Keratinocyte (primary cell): Measurements from ENCODE around the gene PRKAG2. TPM values are rescaled to one million over a fixed set of nuclear protein-coding genes. Genes with fewer than 3 reads are reported as not detected.

Experiments used
- DNase-seq: peaks from one replicate; pipeline ENCODE4 v3.0.0-alpha.2; 2011; ENCODE audit warnings: low read depth, missing footprints, low spot score
- FAIRE-seq: peaks from 2 replicates; lab custom pipeline; 2011; peaks lifted over from hg19 to GRCh38; lab: Jason Lieb, UNC
- H2AFZ ChIP-seq: 2 replicates; pipeline ENCODE4 v1.6.0; 2012; ENCODE audit warnings: low read length, control low read depth, inconsistent platforms; ENCODE audit not compliant: control insufficient read depth
- H3K27ac ChIP-seq: 2 replicates; pipeline ENCODE4 v1.5.1; 2011; ENCODE audit warnings: low read length; ENCODE audit not compliant: control insufficient read depth, insufficient read depth
- H3K27me3 ChIP-seq: 3 replicates; pipeline ENCODE4 v1.6.0; 2011; ENCODE audit warnings: low read length; ENCODE audit not compliant: control insufficient read depth, insufficient read depth; ENCODE audit errors: extremely low read depth
- H3K36me3 ChIP-seq, 2 experiments: 2 replicates in 1 of 2; 3 replicates in 1 of 2; pipeline ENCODE4 v1.5.1; 2011; ENCODE audit warnings: low read length in 2 of 2, mild to moderate bottlenecking in 1 of 2; ENCODE audit not compliant: control insufficient read depth in 2 of 2, insufficient read depth in 2 of 2; ENCODE audit errors: extremely low read depth in 1 of 2
- H3K4me1 ChIP-seq: 3 replicates; pipeline ENCODE4 v1.5.1; 2011; ENCODE audit warnings: low read length; ENCODE audit not compliant: control insufficient read depth, insufficient read depth; ENCODE audit errors: extremely low read depth
- H3K4me2 ChIP-seq: 3 replicates; pipeline ENCODE4 v1.6.0; 2011; ENCODE audit warnings: low read depth, low read length; ENCODE audit not compliant: control insufficient read depth, insufficient read depth; ENCODE audit errors: extremely low read depth
- H3K4me3 ChIP-seq, 3 experiments: fragments of 200-600 bp in 1 of 3; sonication (generic) in 1 of 3; 2 replicates in 2 of 3; 3 replicates in 1 of 3; pipeline ENCODE4 v1.5.1; 2011 to 2016; ENCODE audit warnings: low read length in 3 of 3, mild to moderate bottlenecking in 3 of 3, control low read depth in 2 of 3, inconsistent platforms in 1 of 3, low read depth in 1 of 3, mixed read lengths in 1 of 3, mixed run types in 1 of 3, moderate library complexity in 1 of 3; ENCODE audit not compliant: control insufficient read depth in 2 of 3, insufficient read depth in 2 of 3; ENCODE audit errors: extremely low read depth in 1 of 3
- H3K79me2 ChIP-seq: 2 replicates; pipeline ENCODE4 v1.6.0; 2012; ENCODE audit warnings: low read length; ENCODE audit not compliant: control insufficient read depth, insufficient read depth
- H3K9ac ChIP-seq: 3 replicates; pipeline ENCODE4 v1.6.0; 2011; ENCODE audit warnings: low read length; ENCODE audit not compliant: control insufficient read depth, insufficient read depth; ENCODE audit errors: extremely low read depth
- H3K9me1 ChIP-seq: 3 replicates; pipeline ENCODE4 v1.6.0; 2011; ENCODE audit warnings: low read length; ENCODE audit not compliant: control insufficient read depth, insufficient read depth; ENCODE audit errors: extremely low read depth
- H3K9me3 ChIP-seq: 2 replicates; pipeline ENCODE4 v1.5.1; 2012; ENCODE audit warnings: low read depth, low read length; ENCODE audit not compliant: control insufficient read depth
- H4K20me1 ChIP-seq: 3 replicates; pipeline ENCODE4 v1.6.0; 2011; ENCODE audit warnings: low read length; ENCODE audit not compliant: control insufficient read depth, insufficient read depth; ENCODE audit errors: extremely low read depth
- EZH2 ChIP-seq: IDR thresholded peaks from one replicate; pipeline ENCODE4 v1.6.1; 2012; ENCODE audit warnings: inconsistent platforms, mild to moderate bottlenecking, low read length, moderate library complexity
- dilution Hi-C: fragments of 300-500 bp; cut with MboI; formaldehyde crosslinking; loops from one replicate; pipeline ENCODE4 v1.7.0; 2020; ENCODE audit warnings: low sequenced_read_pairs; ENCODE audit not compliant: extremely low pct_ligation_motif_present
- polyA plus RNA-seq, 5 experiments: library from polyadenylated mRNA; depleted of rRNA in 3 of 5; stranded (reverse) in 3 of 5; stranded (forward) in 1 of 5; unstranded in 1 of 5; fragments of >200 nt; gene quantifications; 1 replicate in 1 of 5; 2 replicates in 3 of 5; 3 replicates in 1 of 5; pipeline versions ENCODE4 v1.2.1 to v1.2.3, GENCODE V29; 2011 to 2012; ENCODE audit warnings: missing spikeins in 2 of 5, low read depth in 1 of 5, low replicate concordance in 1 of 5
- TF ChIP-seq, protein P1 (sequence below), 3 experiments: IDR thresholded peaks in 1 of 3; conservative IDR thresholded peaks in 1 of 3; optimal IDR thresholded peaks in 1 of 3; 2 replicates in 2 of 3; 3 replicates in 1 of 3; pipeline versions ENCODE3 to v1.5.1; 2011; ENCODE audit warnings: low read length in 3 of 3, mild to moderate bottlenecking in 3 of 3, moderate library complexity in 2 of 3, control low read depth in 1 of 3, inconsistent platforms in 1 of 3; ENCODE audit not compliant: insufficient read depth in 2 of 3; ENCODE audit errors: extremely low read depth in 1 of 3

Gene PRKAG2
- polyA plus RNA-seq, 1 donor (not counting 4 experiments of a cell fraction or from before 2014, with no cell fraction given): 39.5 TPM

DNA sequence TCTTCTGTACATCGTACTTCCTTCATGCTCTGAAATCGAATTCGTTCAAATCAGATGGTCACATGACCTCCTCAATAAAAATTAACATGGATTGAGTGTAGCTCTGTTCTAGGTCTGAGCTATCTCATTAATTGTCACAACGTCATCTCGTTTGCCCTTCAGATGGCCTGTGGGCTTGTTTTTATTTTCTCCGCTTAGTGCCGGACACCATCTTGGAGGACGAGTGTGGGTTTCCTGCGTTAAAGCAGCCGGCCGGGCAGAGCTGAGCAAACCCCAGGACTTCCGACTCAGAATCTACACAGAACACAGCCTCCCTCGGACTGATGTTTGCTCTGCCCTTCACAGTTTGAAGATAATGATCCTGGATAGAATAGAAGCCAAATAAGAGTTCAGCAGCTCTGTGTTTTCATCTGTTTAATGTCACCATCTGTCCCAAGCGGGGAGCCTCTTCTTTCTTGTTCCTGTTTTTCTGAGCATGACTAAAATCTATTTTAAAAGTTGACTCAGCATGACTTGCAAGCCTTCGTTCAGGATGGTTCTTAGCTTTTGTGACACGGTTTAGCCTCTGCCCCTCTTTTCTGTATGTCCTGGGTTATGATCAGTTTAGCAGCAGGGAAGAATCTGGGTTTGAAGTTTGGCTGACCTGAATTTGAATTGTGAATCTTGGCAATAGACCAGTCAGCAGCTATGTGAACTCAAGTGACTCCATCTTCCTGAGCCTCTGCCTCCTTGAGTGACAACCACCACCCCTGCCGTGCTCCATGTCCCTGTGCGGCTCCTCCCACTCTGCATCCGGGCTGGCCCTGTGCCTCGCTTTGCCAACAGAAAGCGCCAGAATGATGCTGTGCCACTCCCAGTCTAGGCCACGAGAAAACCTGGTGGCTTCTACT lies 48.8 kb upstream of the PRKAG2 start:
- no peak for FAIRE-seq
- no peak overlapping the region for H3K4me2 ChIP-seq
- dilution Hi-C loops: no loop called here

DNA sequence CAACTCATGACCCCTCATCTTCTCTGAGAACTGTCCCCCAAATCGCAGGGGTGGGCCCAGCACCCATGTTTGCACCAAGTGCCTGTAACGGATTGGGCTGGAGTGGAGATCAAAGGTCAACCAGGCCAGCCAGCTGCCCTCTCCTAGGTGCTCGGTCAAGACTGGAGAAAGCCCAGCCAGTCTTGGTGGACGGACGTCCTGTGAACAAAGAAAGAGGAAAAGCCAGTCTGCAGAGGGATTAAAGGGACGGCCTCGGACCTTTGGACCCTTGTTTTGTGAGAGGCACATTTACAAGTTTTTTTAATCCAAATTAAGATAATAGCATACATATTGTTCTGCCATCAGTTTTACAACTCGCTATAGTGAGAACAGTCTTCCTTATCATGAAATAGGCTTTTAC lies 47.6 kb upstream of the PRKAG2 start:
- no peaks in the 10 kb centered on the region for H3K9me3 ChIP-seq
- no peaks in the 10 kb centered on the region for H4K20me1 ChIP-seq
- DNase-seq (no peak), FAIRE-seq (no peak)
- no peak overlapping the region for H3K9ac ChIP-seq
- H3K36me3 ChIP-seq: no peaks in the 10 kb centered on the region
- no peak for TF ChIP-seq EZH2
- TF ChIP-seq, protein P1, sequence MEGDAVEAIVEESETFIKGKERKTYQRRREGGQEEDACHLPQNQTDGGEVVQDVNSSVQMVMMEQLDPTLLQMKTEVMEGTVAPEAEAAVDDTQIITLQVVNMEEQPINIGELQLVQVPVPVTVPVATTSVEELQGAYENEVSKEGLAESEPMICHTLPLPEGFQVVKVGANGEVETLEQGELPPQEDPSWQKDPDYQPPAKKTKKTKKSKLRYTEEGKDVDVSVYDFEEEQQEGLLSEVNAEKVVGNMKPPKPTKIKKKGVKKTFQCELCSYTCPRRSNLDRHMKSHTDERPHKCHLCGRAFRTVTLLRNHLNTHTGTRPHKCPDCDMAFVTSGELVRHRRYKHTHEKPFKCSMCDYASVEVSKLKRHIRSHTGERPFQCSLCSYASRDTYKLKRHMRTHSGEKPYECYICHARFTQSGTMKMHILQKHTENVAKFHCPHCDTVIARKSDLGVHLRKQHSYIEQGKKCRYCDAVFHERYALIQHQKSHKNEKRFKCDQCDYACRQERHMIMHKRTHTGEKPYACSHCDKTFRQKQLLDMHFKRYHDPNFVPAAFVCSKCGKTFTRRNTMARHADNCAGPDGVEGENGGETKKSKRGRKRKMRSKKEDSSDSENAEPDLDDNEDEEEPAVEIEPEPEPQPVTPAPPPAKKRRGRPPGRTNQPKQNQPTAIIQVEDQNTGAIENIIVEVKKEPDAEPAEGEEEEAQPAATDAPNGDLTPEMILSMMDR (optimal IDR thresholded peaks at IDR 0.05 in 1 of 3, IDR thresholded peaks at IDR 0.05 in 1 of 3, conservative IDR thresholded peaks at IDR 0.05 in 1 of 3; ENCODE audit: extremely low read depth in 1 of 3, insufficient read depth in 2 of 3, low read length in 3 of 3): no peak
- no peak overlapping the region for H3K4me3 ChIP-seq
- H3K9me1 ChIP-seq: no peaks in the 10 kb centered on the region
- peaks cover 6% of the 10 kb centered on the region for H3K27me3 ChIP-seq
- H3K27ac ChIP-seq: no peak overlapping the region
- dilution Hi-C loops: no loop called here
- H2AFZ ChIP-seq: no peak overlapping the region
- H3K4me2 ChIP-seq: no peak overlapping the region
- no peaks in the 10 kb centered on the region for H3K79me2 ChIP-seq
- no peaks in the 10 kb centered on the region for H3K4me1 ChIP-seq

More for the DNA sequence above, 48.8 kb upstream of the PRKAG2 start:
- Histone ChIP-seq H3K9me1 (no peaks in the 10 kb centered on the region), H3K27me3 (peaks cover 6% of the 10 kb centered on the region), H3K4me3 (no peak overlapping the region), H3K9ac (no peak overlapping the region), H3K9me3 (no peaks in the 10 kb centered on the region), H3K36me3 (no peaks in the 10 kb centered on the region), H4K20me1 (no peaks in the 10 kb centered on the region), H2AFZ (no peak overlapping the region), H3K4me1 (no peaks in the 10 kb centered on the region), H3K79me2 (no peaks in the 10 kb centered on the region), H3K27ac (no peak overlapping the region)
- no peak for DNase-seq
- TF ChIP-seq, protein P1 (optimal IDR thresholded peaks at IDR 0.05 in 1 of 3, IDR thresholded peaks at IDR 0.05 in 1 of 3, conservative IDR thresholded peaks at IDR 0.05 in 1 of 3; ENCODE audit: extremely low read depth in 1 of 3, insufficient read depth in 2 of 3, low read length in 3 of 3): no peak
- no peak for TF ChIP-seq EZH2
